Aortic smooth muscle cell (primary cell): Measurements from ENCODE around the gene PPA2. TPM values are rescaled to one million over a fixed set of nuclear protein-coding genes. Genes with fewer than 3 reads are reported as not detected.

Source experiments
- total RNA-seq: library from RNA; depleted of rRNA; stranded (reverse); fragments of >200 nt; gene quantifications from 2 replicates; pipeline ENCODE4 v1.2.3, GENCODE V29; 2014

PPA2 gene
- 49.1 and 62.5 TPM in 2 replicates for total RNA-seq

GRCh38 chr4:105473324-105474098, at the start of gene PPA2:
PPA2 (minus strand) TSS chr4:105474062; CDS start chr4:105474050, 12 bp downstream.

Other genes with a start within 250 kb of the PPA2 start
- not detected in 2 replicates for gene ARHGEF38, start 78.6 kb upstream of the PPA2 start, total RNA-seq
- 13.9 and 15.1 TPM in 2 replicates for gene INTS12, start 234.6 kb upstream of the PPA2 start, total RNA-seq
- gene GSTCD, start 234.7 kb upstream of the PPA2 start, total RNA-seq, result 6.8 and 7.9 TPM in 2 replicates